ENCODE results near the gene RPRD1B.

RPRD1B gene

DNA sequence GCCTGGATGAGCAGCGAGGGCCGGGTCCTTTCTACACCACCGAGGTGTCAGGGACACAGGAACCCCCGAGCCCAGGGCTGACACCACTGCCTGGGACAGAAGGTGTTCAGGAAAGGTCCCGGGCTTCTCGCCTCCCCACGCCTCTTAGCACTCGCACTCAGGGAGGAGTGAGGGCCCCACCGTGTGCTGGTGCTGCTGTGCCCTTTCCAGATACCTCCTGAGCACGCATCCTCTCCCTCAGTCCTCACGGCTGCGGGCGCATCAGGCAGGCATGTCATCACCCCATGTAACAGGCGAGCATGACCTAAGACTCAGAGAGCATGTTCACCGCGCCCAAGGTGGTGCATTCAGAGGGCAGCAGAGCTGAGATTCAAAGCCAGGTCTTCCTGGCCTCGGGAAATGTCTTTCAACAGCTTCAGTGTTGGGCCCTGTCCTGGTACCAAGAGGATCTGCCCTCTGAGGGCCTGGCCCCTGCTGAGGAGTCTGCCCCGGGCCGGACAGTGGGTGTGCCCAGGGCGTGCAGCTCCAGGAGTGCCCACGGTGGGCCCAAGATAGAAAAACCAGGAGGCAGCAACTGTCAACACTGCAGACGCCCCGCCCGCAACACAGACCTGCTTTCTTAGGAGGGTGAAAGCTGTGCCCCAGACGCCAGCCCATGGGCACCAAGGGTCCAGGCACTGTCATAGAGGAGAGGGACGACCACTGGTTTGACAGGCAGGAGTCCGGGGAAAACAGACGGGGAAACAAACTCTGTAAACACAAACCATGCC is 102.3 kb downstream of the RPRD1B start:
- DNase-seq (ENCODE audit: low spot score) = no peak

DNA sequence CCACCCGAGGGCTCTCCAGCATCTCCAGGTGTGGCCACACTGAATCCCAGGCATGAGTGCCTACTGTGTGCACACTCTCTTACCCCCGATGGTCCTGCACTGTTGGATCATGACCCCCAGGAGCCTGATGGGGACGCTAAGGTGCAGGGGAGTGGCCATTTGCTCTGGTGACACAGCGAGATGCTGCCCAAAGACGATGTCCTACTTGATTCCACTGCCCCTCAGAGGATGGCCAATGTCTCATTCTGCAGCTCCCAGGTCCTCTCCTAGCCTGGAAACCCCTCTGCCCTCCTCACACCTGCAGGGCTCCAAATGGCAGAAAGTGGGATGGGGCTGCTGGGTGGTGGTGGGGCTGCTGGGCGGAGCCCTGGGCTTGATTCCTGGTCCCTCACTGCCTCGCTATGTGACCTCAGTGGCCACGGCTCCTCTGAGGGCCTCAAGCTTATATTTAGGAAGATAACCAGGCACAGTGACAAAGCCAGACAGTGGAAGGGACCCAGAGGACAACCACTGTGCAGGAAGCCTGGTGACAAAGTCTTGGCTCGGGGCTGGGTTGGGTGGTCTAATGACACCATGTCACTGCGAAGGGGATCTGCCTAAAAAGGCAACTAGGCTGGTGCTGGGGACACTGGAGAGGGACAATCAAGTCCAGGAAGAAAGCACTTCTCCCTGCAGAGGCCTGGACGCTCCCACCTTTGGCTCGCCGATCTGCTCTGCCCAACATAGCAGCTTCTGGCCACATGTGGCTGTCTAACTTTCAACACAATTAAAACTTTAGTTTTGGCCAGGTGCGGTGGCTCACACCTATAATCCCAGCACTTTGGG is 103.1 kb downstream of the RPRD1B start:
- DNase-seq (ENCODE audit: low spot score) = no peak

DNA sequence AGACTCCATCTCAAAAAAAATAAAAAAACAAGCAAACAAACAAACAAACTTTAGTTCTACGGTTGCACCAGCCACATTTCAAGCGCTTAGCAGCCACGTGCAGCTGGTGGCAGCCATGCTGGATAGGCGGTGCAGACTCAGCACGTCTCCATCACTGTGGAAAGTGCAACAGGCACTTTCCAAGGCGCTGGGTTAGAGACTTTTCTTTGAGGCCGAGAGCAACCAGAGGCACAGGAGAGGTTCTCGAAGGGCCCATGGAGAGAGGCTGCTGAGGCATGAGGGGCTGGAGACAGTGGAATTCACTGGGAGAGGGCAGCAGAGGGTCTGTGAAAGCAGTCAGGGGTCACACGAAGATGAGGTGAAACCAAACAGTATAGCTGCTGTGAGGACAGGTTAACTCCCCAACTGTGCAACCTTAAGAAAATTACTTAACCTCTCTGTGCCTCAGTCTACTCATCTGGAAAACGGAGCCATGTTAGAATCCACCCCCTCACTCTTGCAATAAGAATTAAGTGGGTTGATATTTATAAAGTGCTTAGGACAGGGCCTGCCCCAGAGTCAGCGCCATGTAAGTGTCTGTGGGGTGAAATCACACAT is 104.0 kb downstream of the RPRD1B start:
- no peak for DNase-seq (ENCODE audit: low spot score)

DNA sequence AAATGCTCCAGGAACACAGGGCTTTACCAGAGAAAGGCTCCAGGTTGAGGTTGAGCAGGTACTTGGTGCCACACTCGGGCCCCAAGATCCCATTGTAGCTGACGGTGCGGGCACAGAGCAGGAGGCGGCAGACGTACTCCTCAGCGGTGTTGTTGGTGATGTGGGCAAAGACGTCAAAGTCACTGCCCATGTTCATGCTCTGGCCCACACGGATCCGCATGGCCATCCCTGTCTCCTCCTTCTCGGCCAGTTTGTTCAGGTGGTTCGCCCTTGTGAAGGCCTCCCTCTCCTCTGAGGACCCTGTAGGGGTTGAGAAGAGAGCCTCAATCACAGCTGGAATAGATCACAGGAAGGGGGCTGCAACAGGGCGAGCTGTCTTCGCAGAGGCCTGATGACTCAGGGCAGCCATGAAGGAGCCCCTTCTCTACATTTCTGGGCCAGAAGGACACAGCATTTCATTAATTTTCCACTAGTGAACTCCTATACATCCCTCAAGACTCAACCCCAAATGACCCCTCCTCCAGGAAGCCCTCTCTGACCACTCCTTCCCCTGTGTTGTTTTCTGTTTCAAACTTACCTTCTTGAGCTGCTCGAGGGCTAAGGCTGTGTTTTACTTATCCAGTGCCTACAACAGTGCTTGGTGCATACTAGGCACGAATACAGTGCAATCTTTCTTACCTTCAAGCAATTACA is 104.7 kb downstream of the RPRD1B start:
- DNase-seq (ENCODE audit: low spot score) = no peak

DNA sequence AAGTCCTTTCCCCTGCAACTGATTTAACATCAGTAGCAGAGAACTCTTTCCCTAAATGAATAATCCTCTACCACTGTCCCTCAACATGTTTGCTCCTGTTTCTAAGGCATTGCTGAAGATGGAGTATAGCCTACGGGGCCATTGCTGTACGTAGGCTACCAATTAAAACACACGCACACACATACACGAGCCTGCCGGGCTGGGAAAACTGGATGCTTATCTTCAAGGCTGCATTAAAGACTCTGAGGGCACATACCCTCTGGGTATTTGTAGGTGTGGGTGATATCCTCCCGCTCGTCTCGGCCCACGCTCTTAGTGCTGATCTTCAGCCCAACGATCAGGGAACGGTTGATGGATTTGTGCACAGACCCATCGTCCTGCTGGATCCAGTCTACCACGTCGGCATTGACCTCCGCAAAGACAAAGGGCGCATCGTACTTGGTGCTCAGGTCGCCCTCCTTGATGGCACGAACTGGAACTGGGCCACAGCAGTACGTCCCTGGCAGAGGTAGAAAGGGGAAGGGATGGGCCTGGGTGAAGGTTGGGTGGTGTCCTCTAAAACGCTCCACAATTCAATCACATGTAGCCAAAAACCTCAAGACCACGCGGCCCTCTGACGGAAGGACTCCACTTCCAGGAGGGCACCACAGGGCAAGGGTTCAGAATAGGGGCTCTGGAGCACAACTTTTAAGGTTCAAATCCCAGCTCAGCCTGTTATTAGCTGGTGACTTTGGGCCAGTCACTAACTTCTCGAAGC is 105.8 kb downstream of the RPRD1B start:
- DNase-seq (ENCODE audit: low spot score) = no peak

DNA sequence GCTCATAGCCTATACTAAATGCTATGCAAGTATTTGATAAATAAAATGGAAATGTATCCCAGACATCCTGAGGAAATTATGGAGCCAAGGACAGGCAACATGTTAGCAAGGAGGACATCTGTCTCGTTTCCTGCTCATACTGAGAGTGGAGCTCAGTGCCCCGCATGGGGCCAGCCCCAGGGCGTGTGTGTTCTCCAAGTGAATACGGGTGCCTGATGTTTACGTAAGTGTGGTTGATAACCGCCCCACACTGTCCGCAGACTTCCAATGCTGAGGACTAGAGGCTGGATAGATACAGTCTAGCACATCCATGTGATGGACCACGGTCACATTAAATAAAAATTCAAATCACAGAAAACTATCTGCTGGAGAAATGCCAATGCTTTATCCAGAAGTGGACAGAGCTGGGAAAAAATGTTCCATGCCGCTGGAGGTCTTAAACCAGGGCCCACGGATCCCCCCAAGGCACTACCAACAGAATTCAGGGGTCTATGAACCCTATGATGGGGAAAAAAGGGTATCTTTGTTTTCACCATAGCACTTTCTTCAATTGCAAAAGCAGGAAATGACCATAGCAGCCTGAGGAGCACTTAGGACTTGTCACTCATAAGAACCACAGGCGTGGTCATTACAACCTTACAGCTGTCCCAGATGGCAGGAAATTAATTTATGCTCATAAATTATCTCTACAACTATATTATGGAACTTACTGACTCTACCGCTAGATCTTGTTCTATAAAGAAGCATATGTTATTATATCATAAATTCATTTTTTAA is 106.6 kb downstream of the RPRD1B start:
- no peak for DNase-seq (ENCODE audit: low spot score)

DNA sequence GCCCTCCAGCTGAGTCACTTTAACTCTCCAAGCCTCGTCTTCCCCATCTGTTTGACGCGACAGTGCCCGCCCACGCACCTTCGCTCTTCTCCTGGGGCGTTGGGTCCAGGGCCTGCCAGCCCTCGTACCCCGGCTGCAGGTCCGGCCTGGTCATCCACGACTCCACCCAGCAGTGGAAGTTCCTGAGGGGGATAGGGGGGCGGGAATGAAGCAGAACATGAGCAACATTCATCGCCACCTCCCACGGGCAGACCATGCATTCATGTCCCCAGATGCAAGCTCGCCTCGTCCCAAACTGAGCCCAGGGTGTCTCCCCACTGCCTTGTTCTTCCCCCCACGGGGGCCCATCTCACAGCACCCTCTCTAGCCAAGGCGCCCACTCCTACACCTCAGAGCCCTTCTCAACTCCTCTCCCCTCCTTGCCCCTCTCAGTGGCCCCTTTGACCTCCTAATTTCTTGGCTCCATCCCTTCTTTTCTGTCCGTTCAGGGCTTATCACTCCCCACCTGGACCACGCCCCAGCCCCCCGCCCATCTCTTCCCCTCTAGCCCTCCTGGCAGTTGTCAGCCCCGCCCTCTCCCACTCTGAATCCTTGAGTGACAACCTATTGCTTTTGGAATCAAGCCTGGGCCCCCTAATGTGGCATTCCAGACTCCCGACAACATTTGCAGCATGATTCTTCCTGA is 107.8 kb downstream of the RPRD1B start:
- no peak for DNase-seq (ENCODE audit: low spot score)
